Measurements from ENCODE around the gene ATRX.

The ATRX gene

GRCh38 chrX:77652095-77652494 is 133.9 kb downstream of the ATRX start:
- Histone ChIP-seq H3K36me3 (ENCODE audit: insufficient read depth, insufficient read length, low read length) (peaks cover 32% of the 10 kb centered on the region), H3K27me3 (ENCODE audit: insufficient read depth, insufficient read length) (no peaks in the 10 kb centered on the region), H3K9me3 (ENCODE audit: insufficient read depth, low read length) (no peaks in the 10 kb centered on the region), H3K4me3 (ENCODE audit: insufficient read length, low read depth) (no peak overlapping the region), H3K9ac (ENCODE audit: insufficient read length, low read depth) (no peak overlapping the region), H3K4me1 (ENCODE audit: insufficient read depth, insufficient read length) (no peaks in the 10 kb centered on the region)
- DNase-seq (ENCODE audit: low read depth, low spot score): no peak
- TF ChIP-seq SUZ12 (IDR thresholded peaks at IDR 0.05; ENCODE audit: extremely low read depth, insufficient read depth, insufficient read length) (no peak), ZNF274 (IDR thresholded peaks at IDR 0.05; ENCODE audit: low read depth, low read length) (no peak), YY1 (IDR thresholded peaks at IDR 0.05; ENCODE audit: insufficient read depth, insufficient read length) (no peak)

GRCh38 chrX:77640702-77641101 is 145.3 kb downstream of the ATRX start:
- Histone ChIP-seq H3K36me3 (ENCODE audit: insufficient read depth, insufficient read length, low read length) (peaks cover 32% of the 10 kb centered on the region), H3K4me1 (ENCODE audit: insufficient read depth, insufficient read length) (no peaks in the 10 kb centered on the region), H3K9ac (ENCODE audit: insufficient read length, low read depth) (no peak overlapping the region), H3K4me3 (ENCODE audit: insufficient read length, low read depth) (no peak overlapping the region), H3K27me3 (ENCODE audit: insufficient read depth, insufficient read length) (no peaks in the 10 kb centered on the region), H3K9me3 (ENCODE audit: insufficient read depth, low read length) (peaks cover 21% of the 10 kb centered on the region)
- no peak for TF ChIP-seq SUZ12 (IDR thresholded peaks at IDR 0.05; ENCODE audit: extremely low read depth, insufficient read depth, insufficient read length)
- TF ChIP-seq YY1 (IDR thresholded peaks at IDR 0.05; ENCODE audit: insufficient read depth, insufficient read length): no peak
- TF ChIP-seq ZNF274 (IDR thresholded peaks at IDR 0.05; ENCODE audit: low read depth, low read length): no peak
- no peak for DNase-seq (ENCODE audit: low read depth, low spot score)

GRCh38 chrX:77639820-77640219 is 146.2 kb downstream of the ATRX start:
- DNase-seq (ENCODE audit: low read depth, low spot score): no peak
- no peaks in the 10 kb centered on the region for H3K4me1 ChIP-seq (ENCODE audit: insufficient read depth, insufficient read length)
- no peak overlapping the region for H3K4me3 ChIP-seq (ENCODE audit: insufficient read length, low read depth)
- TF ChIP-seq YY1 (IDR thresholded peaks at IDR 0.05; ENCODE audit: insufficient read depth, insufficient read length) (no peak), SUZ12 (IDR thresholded peaks at IDR 0.05; ENCODE audit: extremely low read depth, insufficient read depth, insufficient read length) (no peak), ZNF274 (IDR thresholded peaks at IDR 0.05; ENCODE audit: low read depth, low read length) (no peak)
- no peak overlapping the region for H3K9ac ChIP-seq (ENCODE audit: insufficient read length, low read depth)
- H3K36me3 ChIP-seq (ENCODE audit: insufficient read depth, insufficient read length, low read length): peaks cover 32% of the 10 kb centered on the region
- no peaks in the 10 kb centered on the region for H3K27me3 ChIP-seq (ENCODE audit: insufficient read depth, insufficient read length)
- H3K9me3 ChIP-seq (ENCODE audit: insufficient read depth, low read length): peaks cover 13% of the 10 kb centered on the region

GRCh38 chrX:77638397-77638796 is 147.6 kb downstream of the ATRX start:
- H3K4me3 ChIP-seq (ENCODE audit: insufficient read length, low read depth): no peak overlapping the region
- H3K36me3 ChIP-seq (ENCODE audit: insufficient read depth, insufficient read length, low read length): peaks cover 41% of the 10 kb centered on the region
- H3K4me1 ChIP-seq (ENCODE audit: insufficient read depth, insufficient read length): no peaks in the 10 kb centered on the region
- TF ChIP-seq SUZ12 (IDR thresholded peaks at IDR 0.05; ENCODE audit: extremely low read depth, insufficient read depth, insufficient read length) (no peak), YY1 (IDR thresholded peaks at IDR 0.05; ENCODE audit: insufficient read depth, insufficient read length) (no peak), ZNF274 (IDR thresholded peaks at IDR 0.05; ENCODE audit: low read depth, low read length) (no peak)
- no peak overlapping the region for H3K9ac ChIP-seq (ENCODE audit: insufficient read length, low read depth)
- no peak for DNase-seq (ENCODE audit: low read depth, low spot score)
- H3K27me3 ChIP-seq (ENCODE audit: insufficient read depth, insufficient read length): no peaks in the 10 kb centered on the region
- peaks cover 13% of the 10 kb centered on the region for H3K9me3 ChIP-seq (ENCODE audit: insufficient read depth, low read length)

- DNase-seq (ENCODE audit: low read depth, low spot score): no peak
- H3K4me1 ChIP-seq (ENCODE audit: insufficient read depth, insufficient read length): no peaks in the 10 kb centered on the region
- H3K27me3 ChIP-seq (ENCODE audit: insufficient read depth, insufficient read length): no peaks in the 10 kb centered on the region
- no peak overlapping the region for H3K4me3 ChIP-seq (ENCODE audit: insufficient read length, low read depth)
- TF ChIP-seq YY1 (IDR thresholded peaks at IDR 0.05; ENCODE audit: insufficient read depth, insufficient read length): no peak
- no peak for TF ChIP-seq SUZ12 (IDR thresholded peaks at IDR 0.05; ENCODE audit: extremely low read depth, insufficient read depth, insufficient read length)
- no peak for TF ChIP-seq ZNF274 (IDR thresholded peaks at IDR 0.05; ENCODE audit: low read depth, low read length)
- peaks cover 7% of the 10 kb centered on the region; the same call in 1 of the 2 replicates for H3K9me3 ChIP-seq (ENCODE audit: insufficient read depth, low read length)
- H3K36me3 ChIP-seq (ENCODE audit: insufficient read depth, insufficient read length, low read length): peaks cover 49% of the 10 kb centered on the region
- no peak overlapping the region for H3K9ac ChIP-seq (ENCODE audit: insufficient read length, low read depth)
These were observed 150.6 kb downstream of the ATRX start for GRCh38 chrX:77635373-77635772.

GRCh38 chrX:77628294-77629025 is 157.6 kb downstream of the ATRX start:
- no peak overlapping the region for H3K4me3 ChIP-seq (ENCODE audit: insufficient read length, low read depth)
- no peak for TF ChIP-seq ZNF274 (IDR thresholded peaks at IDR 0.05; ENCODE audit: low read depth, low read length)
- no peak for TF ChIP-seq SUZ12 (IDR thresholded peaks at IDR 0.05; ENCODE audit: extremely low read depth, insufficient read depth, insufficient read length)
- no peak overlapping the region for H3K9ac ChIP-seq (ENCODE audit: insufficient read length, low read depth)
- H3K27me3 ChIP-seq (ENCODE audit: insufficient read depth, insufficient read length): no peaks in the 10 kb centered on the region
- no peaks in the 10 kb centered on the region for H3K4me1 ChIP-seq (ENCODE audit: insufficient read depth, insufficient read length)
- H3K36me3 ChIP-seq (ENCODE audit: insufficient read depth, insufficient read length, low read length): peaks cover 30% of the 10 kb centered on the region
- DNase-seq (ENCODE audit: low read depth, low spot score): no peak
- no peaks in the 10 kb centered on the region for H3K9me3 ChIP-seq (ENCODE audit: insufficient read depth, low read length)

- no peaks in the 10 kb centered on the region for H3K27me3 ChIP-seq (ENCODE audit: insufficient read depth, insufficient read length)
- no peak overlapping the region for H3K4me3 ChIP-seq (ENCODE audit: insufficient read length, low read depth)
- no peak for TF ChIP-seq SUZ12 (IDR thresholded peaks at IDR 0.05; ENCODE audit: extremely low read depth, insufficient read depth, insufficient read length)
- H3K4me1 ChIP-seq (ENCODE audit: insufficient read depth, insufficient read length): peaks cover 4% of the 10 kb centered on the region
- DNase-seq (ENCODE audit: low read depth, low spot score): no peak
- no peaks in the 10 kb centered on the region for H3K9me3 ChIP-seq (ENCODE audit: insufficient read depth, low read length)
- peaks cover 11% of the 10 kb centered on the region for H3K36me3 ChIP-seq (ENCODE audit: insufficient read depth, insufficient read length, low read length)
- no peak overlapping the region for H3K9ac ChIP-seq (ENCODE audit: insufficient read length, low read depth)
These were observed 163.3 kb downstream of the ATRX start for GRCh38 chrX:77622672-77623071.

Measured in NT2/D1 (cell line).